Activated CD4-positive, alpha-beta T cell treated with anti-CD3 and anti-CD28 coated beads, Interleukin-2, amount 50 U/mL, for 16 hours (primary cell): ENCODE results near the gene CGB1.

Experiments
- DNase-seq: peaks from one replicate; pipeline ENCODE4 v3.0.0-alpha.2; 2020

CGB1 gene

GRCh38 chr19:49036815-49037214 is at the start of gene CGB1:
CGB1 (minus strand) TSS chr19:49036895; CDS start chr19:49036711, 184 bp downstream.
- DNase-seq = peak; percentile 78

- DNase-seq = no peak
Observed at GRCh38 chr19:49086296-49086695, 49.6 kb upstream of the CGB1 start.

- no peak for DNase-seq
Observed at GRCh38 chr19:49085868-49086232, 49.2 kb upstream of the CGB1 start.

GRCh38 chr19:49085020-49085867 is 48.5 kb upstream of the CGB1 start, which contains the start of gene SNRNP70:
SNRNP70 (plus strand) TSS chr19:49085451; CDS start chr19:49086415, 964 bp downstream.
- peak; percentile 100 for DNase-seq

- no peak for DNase-seq
Observed at GRCh38 chr19:49084206-49085019, 47.7 kb upstream of the CGB1 start.

GRCh38 chr19:49081273-49081672 is 44.6 kb upstream of the CGB1 start:
- DNase-seq = no peak

- DNase-seq = no peak
Observed at GRCh38 chr19:49080392-49080791, 43.7 kb upstream of the CGB1 start.

- DNase-seq = peak; percentile 30
Observed at GRCh38 chr19:49074869-49075268, 38.2 kb upstream of the CGB1 start.

GRCh38 chr19:49073514-49074378 is 37.1 kb upstream of the CGB1 start:
- no peak for DNase-seq

- DNase-seq = no peak
Observed at GRCh38 chr19:49071860-49072547, 35.3 kb upstream of the CGB1 start.

GRCh38 chr19:49070416-49070815 is 33.7 kb upstream of the CGB1 start:
- DNase-seq = no peak

GRCh38 chr19:49069026-49069425 is 32.3 kb upstream of the CGB1 start:
- no peak for DNase-seq

- no peak for DNase-seq
Observed at GRCh38 chr19:49067554-49067953, 30.9 kb upstream of the CGB1 start.

GRCh38 chr19:49065905-49066512 is 29.3 kb upstream of the CGB1 start:
- no peak for DNase-seq

GRCh38 chr19:49064768-49065611 is 28.3 kb upstream of the CGB1 start, which contains the start of gene NTF4:
NTF4 (minus strand) TSS chr19:49064818; CDS start chr19:49061997, 2,821 bp downstream.
- DNase-seq = no peak

- no peak for DNase-seq
Observed at GRCh38 chr19:49064029-49064629, 27.4 kb upstream of the CGB1 start.

GRCh38 chr19:49061445-49061844 is 24.8 kb upstream of the CGB1 start:
- no peak for DNase-seq

- DNase-seq = no peak
Observed at GRCh38 chr19:49061000-49061399, 24.3 kb upstream of the CGB1 start.

- no peak for DNase-seq
Observed at GRCh38 chr19:49059053-49059452, 22.4 kb upstream of the CGB1 start.

- peak; percentile 22 for DNase-seq
Observed at GRCh38 chr19:49058562-49058961, 21.9 kb upstream of the CGB1 start.
